Umbilical cord (tissue), 2 donors: ENCODE results near the gene EIPR1. TPM values are rescaled to one million over a fixed set of nuclear protein-coding genes. Genes with fewer than 3 reads are reported as not detected.

Experiments
- DNase-seq: peaks from one replicate; pipeline ENCODE4 v3.0.0-alpha.2; 2015; ENCODE audit warnings: low spot score
- total RNA-seq: library from RNA; depleted of rRNA; stranded (reverse); fragments of >200 nt; gene quantifications from one replicate; pipeline ENCODE4 v1.2.3, GENCODE V29; 2014; ENCODE audit warnings: low replicate concordance; ENCODE audit not compliant: insufficient read depth

Gene EIPR1
- 14.2 TPM for total RNA-seq

DNA sequence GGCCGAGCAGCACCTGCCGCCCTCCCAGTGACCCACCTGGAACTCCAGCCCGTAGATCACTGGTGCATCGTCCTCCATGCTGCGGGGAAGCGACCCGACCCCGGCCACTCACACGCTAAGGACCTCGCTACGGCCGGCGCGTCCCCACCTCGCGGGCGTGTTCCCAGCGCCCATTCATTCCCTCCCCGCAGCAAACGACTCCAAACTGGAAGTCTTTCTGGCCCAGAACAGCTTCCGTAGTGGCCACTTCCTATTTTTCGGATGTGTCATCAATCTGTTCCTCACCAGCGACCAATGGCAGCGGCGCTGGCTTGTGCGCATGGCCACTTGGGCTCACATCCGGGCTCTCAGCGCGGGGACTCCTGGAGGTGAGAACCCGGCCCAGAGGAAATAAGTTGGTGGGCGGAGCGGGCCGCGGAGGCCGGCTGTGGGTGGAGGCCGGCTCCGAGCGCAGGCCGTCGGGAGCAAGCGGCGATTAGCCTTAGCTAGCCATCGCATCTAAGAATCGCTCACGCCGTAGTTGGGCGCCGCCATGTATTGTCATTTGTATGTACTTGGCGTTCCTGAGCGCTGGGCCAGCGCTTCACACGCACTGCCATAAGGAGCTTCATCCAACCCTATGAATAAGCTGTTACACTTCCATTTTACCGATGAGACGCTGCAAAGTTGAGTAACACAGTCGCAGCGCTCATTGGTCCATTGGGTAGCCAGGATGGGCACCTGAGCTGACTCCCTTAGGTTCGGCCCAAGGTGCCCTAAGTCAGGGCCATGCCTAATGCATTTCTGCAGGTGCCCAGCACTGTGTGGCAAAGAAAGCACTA lies at the start of gene EIPR1:
Gene EIPR1, minus strand, starts transcription at position 207 of the 821 bp plus-strand sequence. Its CDS starts 129 bp downstream, at position 78.
- DNase-seq: peak; percentile 99

- no peak for DNase-seq
These were observed 49.7 kb upstream of the EIPR1 start for GRCh38 chr2:3427272-3427671.

DNA sequence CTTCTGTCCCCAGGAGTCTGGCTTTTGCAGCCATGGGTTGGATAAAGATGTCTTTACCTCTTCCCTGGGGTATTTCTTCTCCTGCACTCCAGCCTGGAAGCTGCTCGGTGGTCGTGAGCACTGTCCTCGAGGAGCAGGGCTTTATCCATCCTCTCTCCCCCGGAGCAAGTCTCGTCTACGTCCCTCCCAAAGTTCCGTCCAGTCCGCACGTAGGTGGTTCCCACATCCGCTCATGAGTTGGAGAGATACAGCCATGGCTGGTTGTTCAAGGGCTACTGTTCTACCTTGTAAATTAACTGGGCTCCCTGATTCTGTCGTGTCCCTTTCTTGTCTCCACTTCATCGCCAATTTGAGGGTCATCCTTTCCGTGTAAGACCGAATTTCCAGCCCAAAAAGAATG lies 49.0 kb upstream of the EIPR1 start:
- no peak for DNase-seq

- no peak for DNase-seq
These were observed 46.7 kb upstream of the EIPR1 start for GRCh38 chr2:3424171-3424795.

GRCh38 chr2:3423492-3424170 lies 46.0 kb upstream of the EIPR1 start:
- DNase-seq: peak; percentile 15

- no peak for DNase-seq
These were observed 44.7 kb upstream of the EIPR1 start for GRCh38 chr2:3422161-3422779.

DNA sequence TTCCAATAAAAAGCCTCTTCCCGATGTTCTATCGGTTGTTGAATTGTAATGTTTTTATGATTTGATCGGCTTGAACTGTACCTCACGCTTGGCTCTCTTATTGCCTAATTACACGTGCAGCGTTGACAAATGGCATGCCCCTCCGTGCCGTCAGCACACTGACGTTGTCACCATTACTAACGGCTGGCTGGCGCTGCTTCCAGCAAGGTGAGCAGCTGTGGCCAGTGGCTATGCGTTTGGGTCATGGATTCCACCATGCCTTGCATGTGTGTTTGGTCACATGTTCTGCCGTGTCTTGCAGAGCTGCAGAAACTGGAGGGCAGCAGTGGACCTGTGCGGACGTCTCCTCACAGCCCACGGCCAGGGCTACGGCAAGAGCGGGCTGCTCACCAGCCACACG lies 44.0 kb upstream of the EIPR1 start:
- no peak for DNase-seq

- DNase-seq: no peak
These were observed 43.3 kb upstream of the EIPR1 start for GRCh38 chr2:3420769-3421397.

- no peak for DNase-seq
These were observed 42.6 kb upstream of the EIPR1 start for GRCh38 chr2:3420076-3420768.

- DNase-seq: no peak
These were observed 41.3 kb upstream of the EIPR1 start for GRCh38 chr2:3418766-3419404.

GRCh38 chr2:3414133-3414860 lies 36.7 kb upstream of the EIPR1 start:
- no peak for DNase-seq

DNA sequence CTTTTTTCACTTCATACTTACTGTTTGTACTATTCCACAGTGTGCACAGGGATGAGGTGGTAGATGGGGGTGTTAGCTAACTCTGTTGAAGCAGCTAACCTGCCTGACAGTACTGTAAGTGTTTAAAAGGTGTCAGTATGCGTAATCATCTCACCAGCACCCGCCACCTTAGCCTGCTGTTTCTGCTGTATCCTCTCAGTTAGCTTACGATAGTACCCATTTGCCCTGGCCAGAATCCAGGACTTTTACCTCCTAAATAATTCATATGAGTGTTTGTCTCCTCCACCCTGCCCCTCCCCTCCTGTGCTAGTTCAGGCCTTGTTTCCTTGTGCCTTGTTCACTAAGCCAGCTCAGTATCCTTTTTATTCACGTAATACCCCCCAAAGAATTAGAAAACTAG lies 36.1 kb upstream of the EIPR1 start:
- DNase-seq: no peak

DNA sequence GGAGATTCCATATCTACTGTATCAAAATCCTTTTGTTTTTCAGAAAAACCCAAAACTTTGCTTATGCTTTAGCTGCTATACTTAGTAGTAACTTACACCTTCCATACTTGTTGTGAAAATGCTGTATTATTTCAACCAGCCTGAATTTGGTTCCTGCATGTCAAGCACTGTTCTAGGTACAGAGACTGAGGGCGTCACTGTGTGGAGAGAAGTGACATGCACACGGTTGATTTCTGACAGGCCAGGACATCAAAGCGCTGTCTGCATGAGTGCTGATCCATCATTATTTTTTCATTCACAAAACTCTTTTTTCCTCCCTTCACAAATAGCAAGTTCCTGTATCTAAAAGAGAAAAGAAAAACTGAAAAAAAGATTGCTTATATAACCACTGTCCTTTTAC lies 33.5 kb upstream of the EIPR1 start:
- DNase-seq: no peak

- DNase-seq: no peak
These were observed 32.1 kb upstream of the EIPR1 start for GRCh38 chr2:3409627-3410170.

- DNase-seq: no peak
These were observed 31.2 kb upstream of the EIPR1 start for GRCh38 chr2:3408781-3409180.

DNA sequence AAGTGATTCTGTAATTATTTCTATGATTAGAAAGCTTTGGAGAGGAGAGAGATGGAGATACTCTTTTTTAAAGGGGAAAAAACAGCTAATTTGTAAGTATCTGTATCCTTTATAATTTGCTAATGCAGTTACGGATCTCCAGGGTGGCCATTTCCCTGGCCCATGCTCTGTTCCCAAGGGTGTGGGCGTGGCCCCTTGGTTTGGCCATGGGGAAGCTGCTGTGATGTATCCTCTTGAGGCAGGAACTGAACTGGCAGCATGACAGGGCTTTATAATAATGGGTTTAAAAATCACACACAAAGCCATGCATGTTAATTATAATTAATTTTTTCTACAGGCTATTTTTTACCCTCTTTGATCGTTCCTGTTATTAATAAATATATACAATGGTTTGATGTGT lies 28.9 kb upstream of the EIPR1 start:
- no peak for DNase-seq

GRCh38 chr2:3405876-3406275 lies 28.3 kb upstream of the EIPR1 start:
- no peak for DNase-seq

- DNase-seq: no peak
These were observed 27.7 kb upstream of the EIPR1 start for GRCh38 chr2:3405307-3405706.

- no peak for DNase-seq
These were observed 26.8 kb upstream of the EIPR1 start for GRCh38 chr2:3404349-3404894.
